Activated CD4-positive, alpha-beta T cell treated with anti-CD3 and anti-CD28 coated beads, Interleukin-10, Interleukin-2, amounts not matched to agents 100 ng/mL and 50 ng/mL, durations not matched to agents 16 hours and 8 hours (primary cell): ENCODE results near the gene RPS27A.
"Not testable (repeated sequence)": the region's sequence is repeated elsewhere in the genome, so short reads cannot be mapped to it uniquely, and the experiment has no call there.

Experiments used
- DNase-seq: peaks from one replicate; pipeline ENCODE4 v3.0.0-alpha.2; 2020

The RPS27A gene

GRCh38 chr2:55232084-55232862 is at the start of gene RPS27A, which contains the start of gene CLHC1:
TSS of gene RPS27A (plus strand) at chr2:55232688. CDS start at chr2:55232825, 137 bp downstream.
TSS of gene CLHC1 (minus strand) at chr2:55232293. CDS start at chr2:55222411, 9,882 bp downstream.
- peak; percentile 92 for DNase-seq

- not testable (repeated sequence) for DNase-seq
Measured at GRCh38 chr2:55186837-55187236, 45.7 kb upstream of the RPS27A start.

- DNase-seq: not testable (repeated sequence)
Measured at GRCh38 chr2:55191888-55192287, 40.6 kb upstream of the RPS27A start.

- DNase-seq: no peak
Measured at GRCh38 chr2:55196526-55196925, 36.0 kb upstream of the RPS27A start.

- DNase-seq: no peak
Measured at GRCh38 chr2:55200416-55200815, 32.1 kb upstream of the RPS27A start.

- no peak for DNase-seq
Measured at GRCh38 chr2:55204536-55204935, 28.0 kb upstream of the RPS27A start.

- DNase-seq: no peak
Measured at GRCh38 chr2:55204950-55205349, 27.5 kb upstream of the RPS27A start.

GRCh38 chr2:55213822-55214221 is 18.7 kb upstream of the RPS27A start:
- no peak for DNase-seq

- DNase-seq: no peak
Measured at GRCh38 chr2:55223958-55224760, 8.3 kb upstream of the RPS27A start.

GRCh38 chr2:55224761-55225261 is 7.7 kb upstream of the RPS27A start:
- DNase-seq: no peak

GRCh38 chr2:55225481-55226020 is 6.9 kb upstream of the RPS27A start:
- DNase-seq: no peak

- DNase-seq: not testable (repeated sequence)
Measured at GRCh38 chr2:55227437-55228225, 4.9 kb upstream of the RPS27A start.

- DNase-seq: no peak
Measured at GRCh38 chr2:55228226-55228563, 4.3 kb upstream of the RPS27A start.

GRCh38 chr2:55229221-55229620 is 3.3 kb upstream of the RPS27A start:
- DNase-seq: no peak

GRCh38 chr2:55230551-55230950 is 1.9 kb upstream of the RPS27A start:
- DNase-seq: no peak

GRCh38 chr2:55231546-55232083 is 873 bp upstream of the RPS27A start:
- DNase-seq: no peak

- DNase-seq: peak; percentile 50
Measured at GRCh38 chr2:55232863-55233657, 572 bp downstream of the RPS27A start.

- DNase-seq: no peak
Measured at GRCh38 chr2:55233658-55233940, 1.1 kb downstream of the RPS27A start.

- no peak for DNase-seq
Measured at GRCh38 chr2:55235724-55236538, 3.4 kb downstream of the RPS27A start.

- no peak for DNase-seq
Measured at GRCh38 chr2:55236992-55237543, 4.6 kb downstream of the RPS27A start.
